ENCODE data around the gene CHRNB2. TPM values are rescaled to one million over a fixed set of nuclear protein-coding genes. Genes with fewer than 3 reads are reported as not detected.

The CHRNB2 gene
- total and polyA plus RNA-seq, 4 donors = 0.06 to 0.21 (median 0.08) TPM

GRCh38 chr1:154605534-154605933 is 38.0 kb downstream of the CHRNB2 start:
- H3K4me1 ChIP-seq (ENCODE audit: control insufficient read depth in 5 of 5, insufficient read depth in 5 of 5, low read length in 5 of 5) = peaks cover 0 to 21% (median 16%) of the 10 kb centered on the region in 5 donors
- no peak overlapping the region for H3K9ac ChIP-seq (ENCODE audit: insufficient read depth in 1 of 2, low read length in 2 of 2)
- no peak overlapping the region for H3K4me3 ChIP-seq
- no peak for ATAC-seq (ENCODE audit: insufficient read depth, low FRiP score)
- DNase-seq = no peak
- TF ChIP-seq, protein P1, sequence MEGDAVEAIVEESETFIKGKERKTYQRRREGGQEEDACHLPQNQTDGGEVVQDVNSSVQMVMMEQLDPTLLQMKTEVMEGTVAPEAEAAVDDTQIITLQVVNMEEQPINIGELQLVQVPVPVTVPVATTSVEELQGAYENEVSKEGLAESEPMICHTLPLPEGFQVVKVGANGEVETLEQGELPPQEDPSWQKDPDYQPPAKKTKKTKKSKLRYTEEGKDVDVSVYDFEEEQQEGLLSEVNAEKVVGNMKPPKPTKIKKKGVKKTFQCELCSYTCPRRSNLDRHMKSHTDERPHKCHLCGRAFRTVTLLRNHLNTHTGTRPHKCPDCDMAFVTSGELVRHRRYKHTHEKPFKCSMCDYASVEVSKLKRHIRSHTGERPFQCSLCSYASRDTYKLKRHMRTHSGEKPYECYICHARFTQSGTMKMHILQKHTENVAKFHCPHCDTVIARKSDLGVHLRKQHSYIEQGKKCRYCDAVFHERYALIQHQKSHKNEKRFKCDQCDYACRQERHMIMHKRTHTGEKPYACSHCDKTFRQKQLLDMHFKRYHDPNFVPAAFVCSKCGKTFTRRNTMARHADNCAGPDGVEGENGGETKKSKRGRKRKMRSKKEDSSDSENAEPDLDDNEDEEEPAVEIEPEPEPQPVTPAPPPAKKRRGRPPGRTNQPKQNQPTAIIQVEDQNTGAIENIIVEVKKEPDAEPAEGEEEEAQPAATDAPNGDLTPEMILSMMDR (IDR thresholded peaks at IDR 0.05; ENCODE audit: control extremely low read depth, extremely low read depth) = no peak
- H3K27ac ChIP-seq (ENCODE audit: low read depth in 1 of 2, low read length in 1 of 2) = no peak overlapping the region
- H3K27me3 ChIP-seq (ENCODE audit: control insufficient read depth in 3 of 3, insufficient read depth in 3 of 3, low read length in 2 of 3) = no peaks in the 10 kb centered on the region
- WGBS, 2 donors = 63 to 71% methylated on average over 2 of the region's 2 CpGs
- peaks cover 8 to 20% (median 13%) of the 10 kb centered on the region in 4 donors for H3K36me3 ChIP-seq (ENCODE audit: control insufficient read depth in 4 of 4, insufficient read depth in 4 of 4, low read length in 4 of 4)
- no peaks in the 10 kb centered on the region for H3K9me3 ChIP-seq (ENCODE audit: control insufficient read depth in 4 of 4, insufficient read depth in 3 of 4, low read length in 3 of 4)

DNA sequence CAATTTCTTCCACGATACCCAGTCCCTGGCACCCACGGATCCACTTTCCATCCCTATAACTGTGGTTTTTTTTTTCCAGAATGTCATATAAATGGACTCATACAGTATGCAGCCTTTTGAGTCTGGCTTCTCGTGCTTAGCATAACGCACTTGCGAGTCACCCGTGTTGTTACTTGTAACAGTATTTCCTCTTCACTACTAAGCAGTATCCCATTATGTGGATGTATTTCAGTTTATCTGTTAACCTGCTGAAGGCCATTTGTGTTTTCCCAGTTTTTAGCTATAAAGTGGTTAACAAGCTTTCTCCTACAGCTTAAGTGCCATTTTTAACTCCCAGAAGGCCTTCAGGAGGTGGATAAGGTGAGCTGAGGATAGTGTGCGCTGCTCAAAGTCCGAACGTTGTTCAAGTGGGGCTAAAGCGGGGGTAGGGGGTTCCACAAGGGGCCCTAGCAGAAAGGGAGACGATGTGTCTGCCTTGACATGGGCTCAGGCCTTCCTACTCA is 39.6 kb downstream of the CHRNB2 start:
- DNase-seq (peak in 1 of 3 donors; percentile 28), ATAC-seq (ENCODE audit: insufficient read depth, low FRiP score) (no peak)
- Histone ChIP-seq H3K36me3 (ENCODE audit: control insufficient read depth in 4 of 4, insufficient read depth in 4 of 4, low read length in 4 of 4) (peaks cover 0 to 5% (median 2%) of the 10 kb centered on the region in 4 donors), H3K4me1 (ENCODE audit: control insufficient read depth in 5 of 5, insufficient read depth in 5 of 5, low read length in 5 of 5) (peaks cover 0 to 17% (median 15%) of the 10 kb centered on the region in 5 donors), H3K27me3 (ENCODE audit: control insufficient read depth in 3 of 3, insufficient read depth in 3 of 3, low read length in 2 of 3) (no peaks in the 10 kb centered on the region), H3K4me3 (peak overlapping the region; percentile 84), H3K27ac (ENCODE audit: low read depth in 1 of 2, low read length in 1 of 2) (peak overlapping the region; percentile 96), H3K9me3 (ENCODE audit: control insufficient read depth in 4 of 4, insufficient read depth in 3 of 4, low read length in 3 of 4) (no peaks in the 10 kb centered on the region), H3K9ac (ENCODE audit: insufficient read depth in 1 of 2, low read length in 2 of 2) (peak overlapping the region; percentile 88 to 98)
- TF ChIP-seq, protein P1 (IDR thresholded peaks at IDR 0.05; ENCODE audit: control extremely low read depth, extremely low read depth) = no peak
- 3 to 7% methylated on average over 11 of the region's 11 CpGs for WGBS, 2 donors

DNA sequence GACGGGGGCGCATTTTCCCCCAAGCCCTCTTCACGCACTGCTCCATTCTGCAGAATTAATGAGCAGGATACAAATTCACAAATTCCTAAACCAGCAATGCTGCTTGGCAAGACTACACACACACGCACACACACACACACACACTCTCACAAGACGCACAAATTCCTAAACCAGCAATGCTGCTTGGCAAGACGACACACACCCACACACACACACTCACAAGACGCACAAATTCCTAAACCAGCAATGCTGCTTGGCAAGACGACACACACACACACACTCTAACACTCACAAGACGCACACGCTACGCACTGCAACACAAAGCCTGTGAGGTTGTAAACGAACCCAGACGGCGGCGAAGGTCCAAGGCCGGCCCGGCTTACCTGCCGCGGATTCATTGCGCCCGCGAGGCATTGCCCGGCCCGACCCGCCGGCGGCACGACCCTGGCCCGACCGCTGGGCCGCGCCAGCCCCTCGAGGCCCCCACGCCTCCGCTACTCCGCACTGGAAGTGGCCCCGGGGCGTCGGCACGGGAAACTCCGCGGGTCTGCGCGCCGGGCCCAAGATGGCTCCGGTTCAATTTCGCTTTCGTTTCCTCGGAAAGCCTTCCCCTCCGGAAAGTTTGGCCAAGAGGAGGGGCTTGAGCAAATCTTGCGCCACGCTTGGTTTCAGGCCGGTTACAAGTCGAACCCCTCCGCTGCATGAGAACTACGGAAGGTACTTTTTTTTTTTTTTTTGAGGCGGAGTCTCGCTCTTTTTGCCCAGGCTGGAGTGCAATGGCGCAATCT is 40.2 kb downstream of the CHRNB2 start, which contains the start of gene ADAR:
ADAR (minus strand) TSS at position 578 of the 788 bp plus-strand sequence; CDS start at position 398, 180 bp downstream.
- H3K4me1 ChIP-seq (ENCODE audit: control insufficient read depth in 5 of 5, insufficient read depth in 5 of 5, low read length in 5 of 5) = peaks cover 0 to 17% (median 15%) of the 10 kb centered on the region in 5 donors
- DNase-seq = peak; percentile 96 to 99 (median 99)
- 0% methylated on average over 59 of the region's 59 CpGs for WGBS, 2 donors

More for the DNA sequence above, 40.2 kb downstream of the CHRNB2 start, which contains the start of gene ADAR:
- no peaks in the 10 kb centered on the region for H3K9me3 ChIP-seq (ENCODE audit: control insufficient read depth in 4 of 4, insufficient read depth in 3 of 4, low read length in 3 of 4)
- H3K27me3 ChIP-seq (ENCODE audit: control insufficient read depth in 3 of 3, insufficient read depth in 3 of 3, low read length in 2 of 3) = no peaks in the 10 kb centered on the region
- peaks cover 0 to 4% (median 0%) of the 10 kb centered on the region in 4 donors for H3K36me3 ChIP-seq (ENCODE audit: control insufficient read depth in 4 of 4, insufficient read depth in 4 of 4, low read length in 4 of 4)
- peak within 1 kb of the TSS; percentile 96 for H3K27ac ChIP-seq (ENCODE audit: low read depth in 1 of 2, low read length in 1 of 2)
- TF ChIP-seq, protein P1 (IDR thresholded peaks at IDR 0.05; ENCODE audit: control extremely low read depth, extremely low read depth) = no peak
- peak within 1 kb of the TSS; percentile 84 for H3K4me3 ChIP-seq
- ATAC-seq (ENCODE audit: insufficient read depth, low FRiP score) = peak; percentile 90
- peak within 1 kb of the TSS; percentile 88 to 98 for H3K9ac ChIP-seq (ENCODE audit: insufficient read depth in 1 of 2, low read length in 2 of 2)

Measured in lung (tissue), 12 donors.